Epithelial cell of esophagus (primary cell): Measurements from ENCODE around the gene ETV2.
"Not testable (repeated sequence)": the region's sequence is repeated elsewhere in the genome, so short reads cannot be mapped to it uniquely, and the experiment has no call there.

Source experiments
- DNase-seq: peaks from one replicate; pipeline ENCODE4 v3.0.0; 2010; ENCODE audit warnings: low read depth
- H3K4me3 ChIP-seq: 2 replicates; pipeline ENCODE4 v1.5.1; 2011; ENCODE audit warnings: mild to moderate bottlenecking, low read length, control low read depth
- TF ChIP-seq, protein P1 (sequence below): IDR thresholded peaks from 2 replicates; pipeline ENCODE4 v1.5.1; 2011; ENCODE audit warnings: low read depth, mild to moderate bottlenecking, low read length, control low read depth, inconsistent platforms; ENCODE audit not compliant: insufficient read depth; ENCODE audit errors: missing control alignments

The ETV2 gene

DNA sequence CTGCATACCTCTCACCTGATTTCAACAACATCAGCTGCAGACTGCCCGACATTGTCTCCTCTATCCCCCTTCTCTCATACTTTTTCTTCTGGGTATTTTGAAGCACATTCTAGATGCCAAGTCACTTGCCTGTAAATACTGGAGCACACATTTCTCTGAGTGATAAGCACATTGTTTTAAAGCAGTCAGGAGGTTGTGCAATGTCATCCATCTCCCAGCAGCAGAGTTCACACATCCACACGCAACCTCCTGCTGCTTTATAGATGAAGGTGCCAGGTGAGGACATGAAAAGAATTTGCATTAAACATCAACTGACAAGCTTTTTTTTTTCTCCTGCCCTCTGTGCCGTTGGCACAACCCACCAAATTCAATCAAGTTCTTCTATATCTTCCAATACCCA is 30.3 kb downstream of the ETV2 start:
- H3K4me3 ChIP-seq: no peak overlapping the region
- DNase-seq: peak; percentile 14
- TF ChIP-seq, protein P1, sequence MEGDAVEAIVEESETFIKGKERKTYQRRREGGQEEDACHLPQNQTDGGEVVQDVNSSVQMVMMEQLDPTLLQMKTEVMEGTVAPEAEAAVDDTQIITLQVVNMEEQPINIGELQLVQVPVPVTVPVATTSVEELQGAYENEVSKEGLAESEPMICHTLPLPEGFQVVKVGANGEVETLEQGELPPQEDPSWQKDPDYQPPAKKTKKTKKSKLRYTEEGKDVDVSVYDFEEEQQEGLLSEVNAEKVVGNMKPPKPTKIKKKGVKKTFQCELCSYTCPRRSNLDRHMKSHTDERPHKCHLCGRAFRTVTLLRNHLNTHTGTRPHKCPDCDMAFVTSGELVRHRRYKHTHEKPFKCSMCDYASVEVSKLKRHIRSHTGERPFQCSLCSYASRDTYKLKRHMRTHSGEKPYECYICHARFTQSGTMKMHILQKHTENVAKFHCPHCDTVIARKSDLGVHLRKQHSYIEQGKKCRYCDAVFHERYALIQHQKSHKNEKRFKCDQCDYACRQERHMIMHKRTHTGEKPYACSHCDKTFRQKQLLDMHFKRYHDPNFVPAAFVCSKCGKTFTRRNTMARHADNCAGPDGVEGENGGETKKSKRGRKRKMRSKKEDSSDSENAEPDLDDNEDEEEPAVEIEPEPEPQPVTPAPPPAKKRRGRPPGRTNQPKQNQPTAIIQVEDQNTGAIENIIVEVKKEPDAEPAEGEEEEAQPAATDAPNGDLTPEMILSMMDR: no peak

DNA sequence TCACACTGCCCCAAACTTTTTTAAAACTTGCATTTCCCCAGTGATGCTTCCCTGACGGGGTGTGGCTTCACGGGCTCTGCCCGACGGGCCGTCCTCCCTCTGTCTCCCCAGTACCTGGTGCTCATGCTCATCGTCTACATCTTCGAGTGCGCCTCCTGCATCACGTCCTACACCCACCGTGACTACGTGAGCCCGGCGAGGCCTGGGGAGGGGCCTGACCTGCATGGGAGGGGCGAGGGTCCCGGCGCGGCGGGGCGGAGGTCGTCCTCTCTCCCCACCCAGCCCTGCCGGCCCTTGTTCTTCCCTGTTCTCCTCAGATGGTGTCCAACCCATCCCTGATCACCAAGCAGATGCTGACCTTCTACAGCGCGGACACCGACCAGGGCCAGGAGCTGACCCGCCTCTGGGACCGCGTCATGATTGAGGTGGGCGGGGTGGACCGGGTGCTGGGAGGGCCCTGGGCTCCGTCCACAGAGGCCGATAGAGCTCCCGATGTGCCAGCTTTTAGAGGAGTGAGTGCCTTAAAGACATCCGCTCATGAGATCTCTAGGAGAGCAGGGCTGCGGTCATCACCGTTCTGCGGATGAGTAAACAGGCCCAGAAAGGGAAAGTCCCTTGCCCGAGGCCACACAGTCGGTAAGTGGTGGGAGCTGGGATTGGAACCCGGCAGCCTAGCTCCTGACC is 31.7 kb downstream of the ETV2 start:
- no peak overlapping the region for H3K4me3 ChIP-seq
- TF ChIP-seq, protein P1: no peak
- peak; percentile 69 for DNase-seq

DNA sequence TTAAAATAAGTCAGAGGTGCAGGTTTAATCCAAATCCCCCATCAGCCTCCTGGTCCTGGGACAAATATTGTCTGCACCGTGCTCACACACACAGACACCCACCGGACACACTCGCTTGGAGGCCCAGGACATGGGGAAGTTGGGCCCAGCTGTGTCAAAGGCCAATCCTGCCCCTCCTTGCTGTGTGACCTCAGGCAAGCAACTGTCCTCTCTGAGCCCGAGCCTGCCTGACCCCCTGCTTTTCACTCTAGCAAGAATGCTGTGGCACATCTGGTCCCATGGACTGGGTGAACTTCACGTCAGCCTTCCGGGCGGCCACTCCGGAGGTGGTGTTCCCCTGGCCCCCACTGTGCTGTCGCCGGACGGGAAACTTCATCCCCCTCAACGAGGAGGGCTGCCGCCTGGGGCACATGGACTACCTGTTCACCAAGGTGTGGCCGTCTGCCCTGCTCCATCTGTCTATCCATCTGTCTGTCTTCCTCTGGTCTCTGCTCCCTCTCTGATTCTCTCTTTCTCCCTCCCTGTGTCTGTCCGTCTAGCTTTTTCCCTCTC is 34.1 kb downstream of the ETV2 start:
- TF ChIP-seq, protein P1: no peak
- H3K4me3 ChIP-seq: no peak overlapping the region
- DNase-seq: no peak

DNA sequence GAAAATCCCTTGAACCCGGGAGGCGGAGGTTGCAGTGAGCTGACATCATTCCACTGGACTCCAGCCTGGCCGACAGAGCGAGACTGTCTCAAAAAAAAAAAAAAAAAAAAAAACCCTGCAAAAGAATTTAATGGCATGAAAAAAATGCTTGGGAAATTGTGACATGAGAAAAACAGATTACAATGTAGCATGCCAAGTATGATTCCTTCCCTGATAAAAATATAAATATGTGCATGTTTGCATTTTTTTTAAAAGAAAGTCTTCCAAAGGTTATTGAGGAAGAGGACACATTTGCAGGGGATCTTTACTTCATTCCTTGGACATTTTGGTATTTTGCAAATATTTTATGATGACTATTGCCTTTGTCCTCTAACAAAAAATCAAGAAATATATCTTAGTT is 48.3 kb downstream of the ETV2 start:
- no peak for DNase-seq
- no peak overlapping the region for H3K4me3 ChIP-seq
- TF ChIP-seq, protein P1: no peak

DNA sequence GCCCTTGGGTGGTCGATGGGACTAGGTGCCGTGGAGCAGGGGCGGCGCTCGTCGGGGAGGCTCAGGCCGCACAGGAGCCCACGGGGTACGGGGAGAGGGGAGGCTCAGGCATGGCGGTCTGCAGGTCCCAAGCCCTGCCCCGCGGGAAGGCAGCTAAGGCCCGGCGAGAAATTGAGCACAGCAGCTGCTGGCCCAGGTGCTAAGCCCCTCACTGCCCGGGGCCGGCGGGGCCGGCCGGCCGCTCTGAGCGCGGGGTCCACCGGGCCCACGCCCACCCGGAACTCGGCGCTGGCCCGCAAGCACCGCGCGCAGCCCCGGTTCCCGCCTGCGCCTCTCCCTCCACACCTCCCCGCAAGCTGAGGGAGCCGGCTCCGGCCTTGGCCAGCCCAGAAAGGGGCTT is 49.6 kb downstream of the ETV2 start:
- not testable (repeated sequence) for DNase-seq, H3K4me3 ChIP-seq

DNA sequence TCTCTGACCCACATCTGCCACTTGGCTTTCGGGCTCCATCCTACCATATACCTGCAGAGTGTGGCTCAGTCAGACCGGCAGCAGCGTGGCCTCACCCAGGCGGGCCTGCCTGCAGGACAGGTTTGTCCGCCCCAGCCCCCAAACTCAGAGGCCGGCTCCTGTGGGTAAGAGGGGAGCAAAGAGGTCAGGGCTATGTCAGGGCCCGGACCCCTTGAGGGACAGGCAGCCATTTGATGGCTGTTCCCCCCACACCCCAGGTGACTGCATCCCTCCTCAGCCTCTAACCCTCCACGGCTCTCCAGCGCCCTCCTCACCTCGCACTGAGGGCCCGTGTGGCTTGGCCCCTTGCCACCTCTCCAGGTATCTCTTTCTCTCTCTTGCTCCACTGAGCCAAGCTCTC is 50.5 kb downstream of the ETV2 start:
- peak; percentile 24 for DNase-seq
- no peak overlapping the region for H3K4me3 ChIP-seq
- TF ChIP-seq, protein P1: no peak

DNA sequence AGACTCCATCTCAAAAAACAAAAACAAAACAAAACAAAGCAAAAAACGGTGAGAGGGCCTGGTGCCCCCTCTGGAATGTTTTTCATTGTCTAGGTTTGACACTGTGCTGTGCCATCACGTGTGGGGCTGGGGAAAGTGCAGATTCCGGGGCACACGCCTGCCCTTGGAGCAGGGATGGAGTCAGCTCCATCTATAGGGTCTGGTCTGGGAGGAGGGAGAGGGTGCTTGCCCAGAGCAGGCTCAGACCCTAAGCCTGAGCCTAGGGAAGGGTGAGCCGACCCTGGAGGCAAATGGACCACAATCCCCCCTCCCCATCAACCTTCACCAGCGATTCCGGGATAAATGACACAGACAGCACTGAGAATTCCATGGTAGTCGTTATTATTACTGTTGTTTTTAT is 51.9 kb downstream of the ETV2 start:
- TF ChIP-seq, protein P1: no peak

More for the DNA sequence above, 51.9 kb downstream of the ETV2 start:
- no peak overlapping the region for H3K4me3 ChIP-seq
- DNase-seq: no peak
